Measurements from ENCODE around the gene DGKZ.

The DGKZ gene

DNA sequence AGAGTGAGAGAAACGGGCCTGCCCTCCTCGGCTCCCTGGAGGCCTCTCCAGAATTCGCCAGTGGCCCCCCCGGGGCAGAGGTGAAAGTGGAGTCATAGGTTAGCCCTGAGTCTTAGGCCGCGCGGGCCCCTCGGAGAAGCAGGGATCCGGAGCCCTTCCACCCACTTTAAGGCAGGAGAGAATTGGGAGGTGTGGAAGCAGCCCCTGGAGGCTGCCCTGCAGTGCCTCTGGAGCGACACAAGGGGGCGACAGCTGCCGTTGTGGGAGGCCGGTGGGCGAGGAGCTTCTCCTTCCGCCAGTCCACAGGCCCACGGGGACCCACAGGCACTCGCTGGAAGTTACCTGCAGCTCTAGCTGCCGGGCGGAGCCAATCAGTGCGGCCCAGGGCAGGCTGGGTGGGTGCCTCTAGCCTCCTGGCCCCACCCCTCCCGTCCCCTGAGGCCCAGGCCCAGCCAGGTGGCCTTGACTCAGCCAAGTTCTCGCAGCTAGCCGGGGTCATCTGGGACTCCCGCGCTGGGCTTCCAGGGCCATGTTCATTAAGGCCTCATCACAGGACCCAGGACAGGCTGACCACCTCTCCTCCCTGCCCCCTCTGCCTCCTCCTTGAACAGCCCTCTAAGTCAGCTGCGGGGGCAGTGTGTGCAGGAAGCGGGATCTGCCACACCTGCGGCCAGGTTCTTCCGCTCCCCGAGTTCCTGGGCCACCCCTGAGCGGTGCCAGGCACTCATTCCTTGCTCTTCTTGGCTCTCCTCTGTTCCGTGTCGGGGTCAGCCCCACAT, 5.0 kb downstream of the DGKZ start:
- no peak overlapping the region for H3K4me3 ChIP-seq (ENCODE audit: low read depth, low read length)
- no peak for DNase-seq (ENCODE audit: low read depth)
- TF ChIP-seq CTCF (IDR thresholded peaks at IDR 0.05; ENCODE audit: low read depth, low read length, missing control alignments), result peak; percentile 97

- no peak overlapping the region for H3K4me3 ChIP-seq (ENCODE audit: low read depth, low read length)
- no peak for TF ChIP-seq CTCF (IDR thresholded peaks at IDR 0.05; ENCODE audit: low read depth, low read length, missing control alignments)
- DNase-seq (ENCODE audit: low read depth), result no peak
Observed at GRCh38 chr11:46353698-46354097, 6.4 kb downstream of the DGKZ start.

DNA sequence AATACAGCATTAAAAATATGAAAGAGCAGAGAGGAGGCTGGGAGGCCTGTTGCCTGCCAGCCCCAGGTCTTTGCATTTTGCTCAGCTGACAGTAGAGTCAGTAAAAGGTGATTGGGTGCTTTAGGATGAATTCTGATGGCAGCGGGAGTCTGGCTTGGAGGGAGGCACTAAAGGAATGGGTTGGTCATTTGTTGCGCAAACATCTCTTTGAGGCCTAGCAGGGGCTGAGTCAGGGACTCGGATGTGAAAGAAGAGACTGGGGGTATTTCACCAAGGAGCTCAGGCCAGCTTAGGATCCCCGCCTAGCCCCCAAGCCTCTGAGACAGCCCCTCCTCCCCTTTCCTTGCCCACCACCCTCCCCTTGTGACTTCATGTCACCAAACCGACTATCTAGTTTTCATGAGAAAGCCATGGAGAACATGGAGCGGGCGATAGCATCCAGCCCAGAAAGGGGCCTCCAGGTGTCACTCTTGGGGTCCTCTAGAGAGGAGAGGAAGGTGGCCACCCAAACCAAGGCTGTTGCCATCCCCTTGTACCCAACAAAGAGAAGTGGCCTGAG, 9.7 kb downstream of the DGKZ start:
- TF ChIP-seq CTCF (IDR thresholded peaks at IDR 0.05; ENCODE audit: low read depth, low read length, missing control alignments), result no peak
- no peak overlapping the region for H3K4me3 ChIP-seq (ENCODE audit: low read depth, low read length)
- DNase-seq (ENCODE audit: low read depth), result no peak

GRCh38 chr11:46357483-46357936, 10.2 kb downstream of the DGKZ start:
- H3K4me3 ChIP-seq (ENCODE audit: low read depth, low read length), result no peak overlapping the region
- no peak for TF ChIP-seq CTCF (IDR thresholded peaks at IDR 0.05; ENCODE audit: low read depth, low read length, missing control alignments)
- no peak for DNase-seq (ENCODE audit: low read depth)

GRCh38 chr11:46359953-46360352, 12.7 kb downstream of the DGKZ start:
- TF ChIP-seq CTCF (IDR thresholded peaks at IDR 0.05; ENCODE audit: low read depth, low read length, missing control alignments), result no peak
- no peak overlapping the region for H3K4me3 ChIP-seq (ENCODE audit: low read depth, low read length)
- DNase-seq (ENCODE audit: low read depth), result no peak

GRCh38 chr11:46360878-46361277, 13.6 kb downstream of the DGKZ start:
- TF ChIP-seq CTCF (IDR thresholded peaks at IDR 0.05; ENCODE audit: low read depth, low read length, missing control alignments), result no peak
- DNase-seq (ENCODE audit: low read depth), result no peak
- peak overlapping the region; percentile 50 for H3K4me3 ChIP-seq (ENCODE audit: low read depth, low read length)
